ENCODE measurements around the gene SAP30BP.

The SAP30BP gene

DNA sequence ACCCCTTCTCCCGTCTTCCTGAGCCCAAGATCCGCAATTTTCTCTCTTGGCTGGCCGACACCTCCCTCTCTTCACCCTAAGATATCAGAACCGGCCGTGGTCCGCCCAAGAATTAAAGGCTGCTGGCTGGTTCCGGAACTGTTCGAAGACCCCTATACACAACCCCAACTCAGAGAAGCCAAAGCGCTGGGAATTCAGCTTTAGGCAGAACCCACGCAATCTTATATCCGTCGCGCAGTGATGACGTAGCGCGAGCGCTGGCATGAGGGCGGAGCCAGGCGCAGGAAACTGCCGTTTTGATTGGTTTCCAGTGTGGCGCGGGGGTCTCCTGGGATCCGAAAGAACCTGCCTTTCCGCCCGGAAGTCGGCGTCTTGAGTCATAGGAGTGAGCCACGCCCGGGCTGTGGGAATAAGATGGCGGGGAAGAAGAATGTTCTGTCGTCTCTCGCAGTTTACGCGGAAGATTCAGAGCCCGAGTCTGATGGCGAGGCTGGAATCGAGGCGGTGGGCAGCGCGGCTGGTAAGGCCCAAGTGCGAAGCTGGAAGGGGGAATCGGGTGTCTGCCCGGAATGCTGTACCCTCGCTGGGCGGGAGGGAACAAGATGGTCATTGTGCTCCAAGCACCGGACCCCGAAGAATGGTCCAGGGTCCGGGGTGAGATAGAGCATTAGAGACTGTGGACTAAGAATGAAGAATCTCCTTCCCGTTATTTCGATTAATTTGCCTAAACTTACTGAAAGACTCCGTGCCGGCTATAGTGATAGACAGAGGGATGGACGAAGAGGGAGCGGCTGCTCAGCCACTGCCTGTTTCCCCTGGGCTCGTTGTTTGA is at the start of gene SAP30BP, which contains the start of gene RECQL5 (continued):
- TF ChIP-seq IKZF3 (tag by site-specific recombination; IDR thresholded peaks at IDR 0.05) (no peak), ZNF510 (tag by site-specific recombination; IDR thresholded peaks at IDR 0.05; ENCODE audit: insufficient replicate concordance) (no peak), ZNF274 (IDR thresholded peaks at IDR 0.05; ENCODE audit: low read length) (no peak), ZNF274 (tag by site-specific recombination; IDR thresholded peaks at IDR 0.05; ENCODE audit: borderline replicate concordance) (no peak), ZNF10 (tag by site-specific recombination; IDR thresholded peaks at IDR 0.05) (no peak), ZNF37A (tag by site-specific recombination; IDR thresholded peaks at IDR 0.05) (no peak), ZNF707 (tag by site-specific recombination; IDR thresholded peaks at IDR 0.05) (no peak), ZBTB6 (tag by site-specific recombination; IDR thresholded peaks at IDR 0.05) (no peak), ZNF155 (tag by site-specific recombination; IDR thresholded peaks at IDR 0.05) (no peak), GLIS2 (tag by site-specific recombination; IDR thresholded peaks at IDR 0.05) (peak; percentile 80), ZNF664 (tag by site-specific recombination; IDR thresholded peaks at IDR 0.05) (no peak), ZNF114 (tag by site-specific recombination; IDR thresholded peaks at IDR 0.05) (no peak), ZSCAN23 (tag by site-specific recombination; IDR thresholded peaks at IDR 0.05) (no peak), SP2 (tag by site-specific recombination; IDR thresholded peaks at IDR 0.05) (peak; percentile 94), ZNF600 (tag by site-specific recombination; IDR thresholded peaks at IDR 0.05) (peak; percentile 54; the same call in 1 of the 2 replicates), ZNF184 (tag by site-specific recombination; IDR thresholded peaks at IDR 0.05) (no peak), SP3 (tag by site-specific recombination; IDR thresholded peaks at IDR 0.05) (peak; percentile 81), ZNF404 (tag by site-specific recombination; IDR thresholded peaks at IDR 0.05) (no peak), ZNF23 (tag by site-specific recombination; IDR thresholded peaks at IDR 0.05; ENCODE audit: borderline replicate concordance) (no peak), EGR2 (tag by site-specific recombination; IDR thresholded peaks at IDR 0.05; ENCODE audit: low read depth) (peak; percentile 80), ZNF24 (tag by site-specific recombination; IDR thresholded peaks at IDR 0.05) (no peak), ZNF473 (tag by site-specific recombination; IDR thresholded peaks at IDR 0.05) (no peak), SCRT2 (tag by site-specific recombination; IDR thresholded peaks at IDR 0.05) (no peak), ZNF624 (tag by site-specific recombination; IDR thresholded peaks at IDR 0.05) (no peak), OSR2 (tag by site-specific recombination; IDR thresholded peaks at IDR 0.05) (no peak), KLF8 (tag by site-specific recombination; IDR thresholded peaks at IDR 0.05) (peak; percentile 86; the same call in 1 of the 2 replicates), OVOL3 (tag by site-specific recombination; IDR thresholded peaks at IDR 0.05) (no peak)
- TF ChIP-seq, protein P1, sequence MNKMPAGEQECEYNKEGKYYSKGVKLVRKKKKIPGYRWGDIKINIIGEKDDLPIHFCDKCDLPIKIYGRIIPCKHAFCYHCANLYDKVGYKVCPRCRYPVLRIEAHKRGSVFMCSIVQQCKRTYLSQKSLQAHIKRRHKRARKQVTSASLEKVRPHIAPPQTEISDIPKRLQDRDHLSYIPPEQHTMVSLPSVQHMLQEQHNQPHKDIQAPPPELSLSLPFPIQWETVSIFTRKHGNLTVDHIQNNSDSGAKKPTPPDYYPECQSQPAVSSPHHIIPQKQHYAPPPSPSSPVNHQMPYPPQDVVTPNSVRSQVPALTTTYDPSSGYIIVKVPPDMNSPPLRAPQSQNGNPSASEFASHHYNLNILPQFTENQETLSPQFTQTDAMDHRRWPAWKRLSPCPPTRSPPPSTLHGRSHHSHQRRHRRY (tag by site-specific recombination; IDR thresholded peaks at IDR 0.05) = no peak
- TF ChIP-seq, protein P2, sequence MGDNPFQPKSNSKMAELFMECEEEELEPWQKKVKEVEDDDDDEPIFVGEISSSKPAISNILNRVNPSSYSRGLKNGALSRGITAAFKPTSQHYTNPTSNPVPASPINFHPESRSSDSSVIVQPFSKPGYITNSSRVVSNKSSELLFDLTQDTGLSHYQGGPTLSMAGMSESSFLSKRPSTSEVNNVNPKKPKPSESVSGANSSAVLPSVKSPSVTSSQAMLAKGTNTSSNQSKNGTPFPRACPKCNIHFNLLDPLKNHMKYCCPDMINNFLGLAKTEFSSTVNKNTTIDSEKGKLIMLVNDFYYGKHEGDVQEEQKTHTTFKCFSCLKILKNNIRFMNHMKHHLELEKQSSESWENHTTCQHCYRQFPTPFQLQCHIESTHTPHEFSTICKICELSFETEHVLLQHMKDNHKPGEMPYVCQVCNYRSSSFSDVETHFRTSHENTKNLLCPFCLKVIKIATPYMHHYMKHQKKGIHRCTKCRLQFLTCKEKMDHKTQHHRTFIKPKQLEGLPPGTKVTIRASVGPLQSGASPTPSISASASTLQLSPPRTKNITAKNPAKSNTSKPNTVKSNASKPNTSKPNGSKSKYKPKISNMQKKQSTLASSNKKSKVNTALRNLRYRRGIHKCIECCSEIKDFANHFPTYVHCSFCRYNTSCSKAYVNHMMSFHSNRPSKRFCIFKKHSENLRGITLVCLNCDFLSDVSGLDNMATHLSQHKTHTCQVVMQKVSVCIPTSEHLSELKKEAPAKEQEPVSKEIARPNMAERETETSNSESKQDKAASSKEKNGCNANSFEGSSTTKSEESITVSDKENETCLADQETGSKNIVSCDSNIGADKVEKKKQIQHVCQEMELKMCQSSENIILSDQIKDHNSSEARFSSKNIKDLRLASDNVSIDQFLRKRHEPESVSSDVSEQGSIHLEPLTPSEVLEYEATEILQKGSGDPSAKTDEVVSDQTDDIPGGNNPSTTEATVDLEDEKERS (tag by site-specific recombination; IDR thresholded peaks at IDR 0.05) = no peak
- TF ChIP-seq, protein P3, sequence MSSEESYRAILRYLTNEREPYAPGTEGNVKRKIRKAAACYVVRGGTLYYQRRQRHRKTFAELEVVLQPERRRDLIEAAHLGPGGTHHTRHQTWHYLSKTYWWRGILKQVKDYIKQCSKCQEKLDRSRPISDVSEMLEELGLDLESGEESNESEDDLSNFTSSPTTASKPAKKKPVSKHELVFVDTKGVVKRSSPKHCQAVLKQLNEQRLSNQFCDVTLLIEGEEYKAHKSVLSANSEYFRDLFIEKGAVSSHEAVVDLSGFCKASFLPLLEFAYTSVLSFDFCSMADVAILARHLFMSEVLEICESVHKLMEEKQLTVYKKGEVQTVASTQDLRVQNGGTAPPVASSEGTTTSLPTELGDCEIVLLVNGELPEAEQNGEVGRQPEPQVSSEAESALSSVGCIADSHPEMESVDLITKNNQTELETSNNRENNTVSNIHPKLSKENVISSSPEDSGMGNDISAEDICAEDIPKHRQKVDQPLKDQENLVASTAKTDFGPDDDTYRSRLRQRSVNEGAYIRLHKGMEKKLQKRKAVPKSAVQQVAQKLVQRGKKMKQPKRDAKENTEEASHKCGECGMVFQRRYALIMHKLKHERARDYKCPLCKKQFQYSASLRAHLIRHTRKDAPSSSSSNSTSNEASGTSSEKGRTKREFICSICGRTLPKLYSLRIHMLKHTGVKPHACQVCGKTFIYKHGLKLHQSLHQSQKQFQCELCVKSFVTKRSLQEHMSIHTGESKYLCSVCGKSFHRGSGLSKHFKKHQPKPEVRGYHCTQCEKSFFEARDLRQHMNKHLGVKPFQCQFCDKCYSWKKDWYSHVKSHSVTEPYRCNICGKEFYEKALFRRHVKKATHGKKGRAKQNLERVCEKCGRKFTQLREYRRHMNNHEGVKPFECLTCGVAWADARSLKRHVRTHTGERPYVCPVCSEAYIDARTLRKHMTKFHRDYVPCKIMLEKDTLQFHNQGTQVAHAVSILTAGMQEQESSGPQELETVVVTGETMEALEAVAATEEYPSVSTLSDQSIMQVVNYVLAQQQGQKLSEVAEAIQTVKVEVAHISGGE (tag by site-specific recombination; conservative IDR thresholded peaks at IDR 0.05; ENCODE audit: low read depth) = peak; percentile 76
- TF ChIP-seq, protein P4, sequence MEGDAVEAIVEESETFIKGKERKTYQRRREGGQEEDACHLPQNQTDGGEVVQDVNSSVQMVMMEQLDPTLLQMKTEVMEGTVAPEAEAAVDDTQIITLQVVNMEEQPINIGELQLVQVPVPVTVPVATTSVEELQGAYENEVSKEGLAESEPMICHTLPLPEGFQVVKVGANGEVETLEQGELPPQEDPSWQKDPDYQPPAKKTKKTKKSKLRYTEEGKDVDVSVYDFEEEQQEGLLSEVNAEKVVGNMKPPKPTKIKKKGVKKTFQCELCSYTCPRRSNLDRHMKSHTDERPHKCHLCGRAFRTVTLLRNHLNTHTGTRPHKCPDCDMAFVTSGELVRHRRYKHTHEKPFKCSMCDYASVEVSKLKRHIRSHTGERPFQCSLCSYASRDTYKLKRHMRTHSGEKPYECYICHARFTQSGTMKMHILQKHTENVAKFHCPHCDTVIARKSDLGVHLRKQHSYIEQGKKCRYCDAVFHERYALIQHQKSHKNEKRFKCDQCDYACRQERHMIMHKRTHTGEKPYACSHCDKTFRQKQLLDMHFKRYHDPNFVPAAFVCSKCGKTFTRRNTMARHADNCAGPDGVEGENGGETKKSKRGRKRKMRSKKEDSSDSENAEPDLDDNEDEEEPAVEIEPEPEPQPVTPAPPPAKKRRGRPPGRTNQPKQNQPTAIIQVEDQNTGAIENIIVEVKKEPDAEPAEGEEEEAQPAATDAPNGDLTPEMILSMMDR (tag by site-specific recombination; IDR thresholded peaks at IDR 0.05) = no peak

Data from HEK293 (cell line).